ENCODE data around the gene PIGZ.

GRCh38 chr3:196902296-196902695, 66.3 kb downstream of the PIGZ start:
- TF ChIP-seq POLR2A (IDR thresholded peaks at IDR 0.05): no peak
- TF ChIP-seq, protein P1, sequence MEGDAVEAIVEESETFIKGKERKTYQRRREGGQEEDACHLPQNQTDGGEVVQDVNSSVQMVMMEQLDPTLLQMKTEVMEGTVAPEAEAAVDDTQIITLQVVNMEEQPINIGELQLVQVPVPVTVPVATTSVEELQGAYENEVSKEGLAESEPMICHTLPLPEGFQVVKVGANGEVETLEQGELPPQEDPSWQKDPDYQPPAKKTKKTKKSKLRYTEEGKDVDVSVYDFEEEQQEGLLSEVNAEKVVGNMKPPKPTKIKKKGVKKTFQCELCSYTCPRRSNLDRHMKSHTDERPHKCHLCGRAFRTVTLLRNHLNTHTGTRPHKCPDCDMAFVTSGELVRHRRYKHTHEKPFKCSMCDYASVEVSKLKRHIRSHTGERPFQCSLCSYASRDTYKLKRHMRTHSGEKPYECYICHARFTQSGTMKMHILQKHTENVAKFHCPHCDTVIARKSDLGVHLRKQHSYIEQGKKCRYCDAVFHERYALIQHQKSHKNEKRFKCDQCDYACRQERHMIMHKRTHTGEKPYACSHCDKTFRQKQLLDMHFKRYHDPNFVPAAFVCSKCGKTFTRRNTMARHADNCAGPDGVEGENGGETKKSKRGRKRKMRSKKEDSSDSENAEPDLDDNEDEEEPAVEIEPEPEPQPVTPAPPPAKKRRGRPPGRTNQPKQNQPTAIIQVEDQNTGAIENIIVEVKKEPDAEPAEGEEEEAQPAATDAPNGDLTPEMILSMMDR (IDR thresholded peaks at IDR 0.05 in 8 of 11, conservative IDR thresholded peaks at IDR 0.05 in 3 of 11): no peak
